H1 (cell line): ENCODE data around the gene DCTD. TPM values are rescaled to one million over a fixed set of nuclear protein-coding genes. Genes with fewer than 3 reads are reported as not detected.

ENCODE experiments used
- CTCF ChIA-PET: fragments of 300-600 bp; sonication (Branson Sonifier 250); formaldehyde crosslinking; loops from one replicate; lab custom pipeline; 2021; ENCODE audit not compliant: partially characterized antibody; lab: Charles Lee
- POLR2A ChIA-PET: fragments of 300-600 bp; sonication (Branson Sonifier 250); formaldehyde crosslinking; loops from one replicate; lab custom pipeline; 2021; ENCODE audit warnings: inconsistent platforms; ENCODE audit not compliant: partially characterized antibody; lab: Charles Lee
- DNase-seq, 2 experiments: peaks; one replicate each; pipeline versions ENCODE4 v3.0.0 to v3.0.0-alpha.2; 2010 to 2022; ENCODE audit warnings: low spot score in 2 of 2, low read depth in 1 of 2, mixed read lengths in 1 of 2
- FAIRE-seq: peaks from 2 replicates; lab custom pipeline; 2011; peaks lifted over from hg19 to GRCh38; lab: Jason Lieb, UNC
- H2AFZ ChIP-seq: 2 replicates; pipeline ENCODE4 v1.8.1; 2012; ENCODE audit warnings: low read length, inconsistent platforms
- H2AK5ac ChIP-seq: 2 replicates; pipeline ENCODE4 v1.6.1; 2013; ENCODE audit warnings: low read depth, low read length
- H2BK120ac ChIP-seq: replicated peaks from 2 replicates; pipeline ENCODE3; 2013; ENCODE audit warnings: low read depth, low read length, inconsistent platforms
- H2BK12ac ChIP-seq: 2 replicates; pipeline ENCODE4 v1.6.1; 2013; ENCODE audit warnings: low read depth, low read length
- H2BK15ac ChIP-seq: 2 replicates; pipeline ENCODE4 v1.6.1; 2013; ENCODE audit warnings: low read length
- H2BK20ac ChIP-seq: 2 replicates; pipeline ENCODE4 v1.6.1; 2013; ENCODE audit warnings: low read length
- H2BK5ac ChIP-seq: 2 replicates; pipeline ENCODE4 v1.6.1; 2013; ENCODE audit warnings: low read depth, low read length
- H3K14ac ChIP-seq: 2 replicates; pipeline ENCODE4 v1.6.1; 2013; ENCODE audit warnings: inconsistent platforms; ENCODE audit not compliant: insufficient read length
- H3K18ac ChIP-seq: 2 replicates; pipeline ENCODE4 v1.6.1; 2013; ENCODE audit warnings: low read length; ENCODE audit errors: extremely low read depth
- H3K23ac ChIP-seq: 2 replicates; pipeline ENCODE4 v1.6.1; 2013; ENCODE audit warnings: inconsistent platforms; ENCODE audit not compliant: insufficient read length
- H3K23me2 ChIP-seq: 2 replicates; pipeline ENCODE4 v1.6.1; 2013; ENCODE audit warnings: low read depth, low read length
- H3K27ac ChIP-seq: 2 replicates; pipeline ENCODE4 v1.6.1; 2011; ENCODE audit warnings: low read depth, low read length, inconsistent platforms
- H3K27me3 ChIP-seq, 4 experiments: replicated peaks in 1 of 4; 1 replicate in 1 of 4; 2 replicates in 3 of 4; pipeline versions ENCODE4 v1.6.1 to v1.8.1; 2011 to 2013; ENCODE audit warnings: low read length in 3 of 4, mild to moderate bottlenecking in 3 of 4, inconsistent platforms in 2 of 4, mixed read lengths in 2 of 4, moderate library complexity in 1 of 4; ENCODE audit not compliant: control insufficient read depth in 3 of 4, insufficient read depth in 3 of 4; ENCODE audit errors: extremely low read depth in 1 of 4
- H3K36me3 ChIP-seq, 4 experiments: 2 replicates each; pipeline versions ENCODE4 v1.6.1 to v1.8.1; 2011 to 2013; ENCODE audit warnings: mild to moderate bottlenecking in 4 of 4, low read length in 3 of 4, moderate library complexity in 2 of 4, control low read depth in 1 of 4, inconsistent platforms in 1 of 4; ENCODE audit not compliant: insufficient read depth in 4 of 4, control insufficient read depth in 2 of 4
- H3K4ac ChIP-seq: replicated peaks from 2 replicates; pipeline ENCODE3; 2013; ENCODE audit warnings: low read length, low read depth, mixed read lengths, inconsistent platforms; ENCODE audit not compliant: insufficient read length
- H3K4me1 ChIP-seq, 4 experiments: replicated peaks in 1 of 4; 1 replicate in 1 of 4; 2 replicates in 3 of 4; pipeline versions ENCODE4 v1.6.1 to v1.8.1; 2011 to 2013; ENCODE audit warnings: low read length in 3 of 4, inconsistent platforms in 2 of 4, mixed read lengths in 1 of 4; ENCODE audit not compliant: insufficient read depth in 4 of 4, control insufficient read depth in 3 of 4
- H3K4me2 ChIP-seq, 2 experiments: 2 replicates each; pipeline versions ENCODE4 v1.6.1 to v1.8.1; 2011 to 2013; ENCODE audit warnings: low read depth in 2 of 2, low read length in 2 of 2, control low read depth in 1 of 2, inconsistent platforms in 1 of 2, mild to moderate bottlenecking in 1 of 2; ENCODE audit not compliant: insufficient read depth in 1 of 2
- H3K4me3 ChIP-seq, 4 experiments: fragments of 200-600, 300-600 bp in 1 of 4; sonication (generic), shearing (Covaris generic), sonication (Bioruptor Twin) in 1 of 4; 2 replicates each; pipeline versions ENCODE4 v1.5.1 to v1.8.1; 2011 to 2016; ENCODE audit warnings: low read length in 4 of 4, low read depth in 3 of 4, control low read depth in 2 of 4, inconsistent platforms in 2 of 4, mild to moderate bottlenecking in 2 of 4, mixed read lengths in 1 of 4, moderate library complexity in 1 of 4; ENCODE audit not compliant: insufficient read depth in 2 of 4; ENCODE audit errors: extremely low read depth in 1 of 4
- H3K56ac ChIP-seq: replicated peaks from 2 replicates; pipeline ENCODE3; 2013; ENCODE audit warnings: low read depth, mild to moderate bottlenecking, mixed read lengths, low read length, inconsistent platforms; ENCODE audit not compliant: insufficient read length
- H3K79me1 ChIP-seq: 2 replicates; pipeline ENCODE4 v1.6.1; 2013; ENCODE audit warnings: low read depth, low read length, control low read depth
- H3K79me2 ChIP-seq, 2 experiments: 2 replicates each; pipeline versions ENCODE4 v1.6.1 to v1.8.1; 2012 to 2013; ENCODE audit warnings: low read length in 2 of 2, mild to moderate bottlenecking in 2 of 2, inconsistent platforms in 1 of 2; ENCODE audit not compliant: insufficient read depth in 2 of 2, control insufficient read depth in 1 of 2
- H3K9ac ChIP-seq, 4 experiments: replicated peaks in 1 of 4; 1 replicate in 1 of 4; 2 replicates in 3 of 4; pipeline versions ENCODE4 v1.6.1 to v1.8.1; 2011 to 2013; ENCODE audit warnings: low read depth in 3 of 4, low read length in 3 of 4, control low read depth in 2 of 4, mild to moderate bottlenecking in 2 of 4, moderate library complexity in 2 of 4, inconsistent platforms in 1 of 4; ENCODE audit errors: extremely low read depth in 1 of 4
- H3K9me3 ChIP-seq, 2 experiments: 2 replicates each; pipeline versions ENCODE4 v1.6.1 to v1.8.1; 2012 to 2013; ENCODE audit warnings: mild to moderate bottlenecking in 2 of 2, moderate library complexity in 2 of 2, control low read depth in 1 of 2, inconsistent platforms in 1 of 2, low read depth in 1 of 2, low read length in 1 of 2, mixed read lengths in 1 of 2; ENCODE audit not compliant: insufficient read depth in 2 of 2
- H4K20me1 ChIP-seq, 2 experiments: replicated peaks in 1 of 2; 2 replicates each; pipeline versions ENCODE3 to v1.8.1; 2011 to 2013; ENCODE audit warnings: inconsistent platforms in 2 of 2, low read length in 2 of 2, mild to moderate bottlenecking in 1 of 2; ENCODE audit not compliant: insufficient read depth in 2 of 2, control insufficient read depth in 1 of 2
- H4K5ac ChIP-seq: 2 replicates; pipeline ENCODE4 v1.6.1; 2013; ENCODE audit warnings: low read length, low read depth, mixed read lengths, inconsistent platforms; ENCODE audit not compliant: insufficient read length
- H4K8ac ChIP-seq: 2 replicates; pipeline ENCODE4 v1.8.0; 2013; ENCODE audit warnings: mild to moderate bottlenecking, moderate library complexity, low read length, inconsistent platforms; ENCODE audit not compliant: insufficient read depth; ENCODE audit errors: extremely low read depth
- H4K91ac ChIP-seq: replicated peaks from 2 replicates; pipeline ENCODE3; 2013; ENCODE audit warnings: low read length, mixed read lengths, inconsistent platforms; ENCODE audit not compliant: insufficient read length
- JUN ChIP-seq: IDR thresholded peaks from 2 replicates; pipeline ENCODE4 v1.6.1; 2011; ENCODE audit warnings: low read depth, mild to moderate bottlenecking, improper control_type of control experiment, low read length
- NRF1 ChIP-seq: IDR thresholded peaks from 2 replicates; pipeline ENCODE4 v1.6.1; 2011; ENCODE audit warnings: mild to moderate bottlenecking, low read depth, low read length, improper control_type of control experiment
- SP2 ChIP-seq: IDR thresholded peaks from 2 replicates; pipeline ENCODE4 v1.6.1; 2012; ENCODE audit warnings: mild to moderate bottlenecking, low read length, inconsistent platforms
- SRF ChIP-seq: IDR thresholded peaks from 2 replicates; pipeline ENCODE4 v1.6.1; 2011; ENCODE audit warnings: mild to moderate bottlenecking, low read depth, low read length, moderate library complexity
- SUZ12 ChIP-seq: fragments of 200-600 bp; sonication (generic); IDR thresholded peaks from 2 replicates; pipeline ENCODE4 v1.6.1; 2012; ENCODE audit warnings: mild to moderate bottlenecking, inconsistent platforms, low read length, moderate library complexity, mixed read lengths
- TAF1 ChIP-seq: IDR thresholded peaks from 2 replicates; pipeline ENCODE4 v1.6.1; 2011; ENCODE audit warnings: mild to moderate bottlenecking, low read depth, low read length
- TCF12 ChIP-seq: IDR thresholded peaks from 2 replicates; pipeline ENCODE4 v1.6.1; 2011; ENCODE audit warnings: low read depth, mild to moderate bottlenecking, low read length
- TEAD4 ChIP-seq: IDR thresholded peaks from 2 replicates; pipeline ENCODE4 v1.6.1; 2012; ENCODE audit warnings: low read depth, low read length, inconsistent platforms, mixed read lengths
- WGBS, 2 experiments: shearing (Covaris generic) in 1 of 2; methylation state at CpG; one replicate each; pipeline versions ENCODE4 v1.1.6 to v1.1.7; 2013 to 2015; ENCODE audit warnings: low lambda C conversion rate in 2 of 2, mixed read lengths in 2 of 2, inconsistent platforms in 1 of 2, low coverage in 1 of 2, missing lambda C conversion rate in 1 of 2; ENCODE audit not compliant: insufficient replicate concordance in 2 of 2, insufficient coverage in 1 of 2, insufficient read length in 1 of 2; ENCODE audit errors: extremely low coverage in 1 of 2, missing lambda C conversion rate in 1 of 2; 5-methylcytosine and 5-hydroxymethylcytosine counted together
- polyA plus RNA-seq, 7 experiments: library from polyadenylated mRNA; depleted of rRNA in 3 of 7; stranded (reverse) in 5 of 7; unstranded in 2 of 7; fragments of >200 nt in 5 of 7; fragments of 200-250 nt in 2 of 7; gene quantifications; 1 replicate in 5 of 7; 2 replicates in 1 of 7; 4 replicates in 1 of 7; pipeline versions ENCODE4 v1.2.1 to v1.2.3, GENCODE V29; 2011 to 2013; ENCODE audit warnings: missing spikeins in 2 of 7, mixed read lengths in 2 of 7
- total RNA-seq: library from RNA; stranded (reverse); fragmentation: NEBNext Ultra II Directional; extraction: Animal tissue kit (Norgen Biotek cat#: 25700); gene quantifications from 2 replicates; pipeline ENCODE4 v1.2.1, GENCODE V29; 2021

Gene DCTD
- total and polyA plus RNA-seq, 2 of the 8 experiments (the other 6 are each of a cell fraction or from before 2014, with no cell fraction given), result 60.2 to 69.5 TPM

- Histone ChIP-seq H2BK20ac (no peak overlapping the region), H3K79me1 (no peaks in the 10 kb centered on the region), H2BK12ac (no peak overlapping the region), H3K4me2 (no peak overlapping the region), H2BK15ac (no peak overlapping the region), H3K9me3 (no peaks in the 10 kb centered on the region), H3K9ac (no peak overlapping the region), H3K18ac (no peak overlapping the region), H3K14ac (no peak overlapping the region), H4K20me1 (no peaks in the 10 kb centered on the region), H2BK5ac (no peak overlapping the region), H3K4me1 (peaks cover 0 to 3% (median 0%) of the 10 kb centered on the region in 4 experiments; a peak in 1 of 7 replicates), H3K4ac (no peak overlapping the region), H3K23me2 (no peaks in the 10 kb centered on the region), H4K5ac (no peak overlapping the region), H4K8ac (no peak overlapping the region), H3K27ac (no peak overlapping the region), H3K56ac (no peak overlapping the region), H2BK120ac (no peak overlapping the region), H3K79me2 (no peaks in the 10 kb centered on the region), H3K36me3 (no peaks in the 10 kb centered on the region), H3K27me3 (no peaks in the 10 kb centered on the region), H2AK5ac (no peak overlapping the region), H3K4me3 (no peak overlapping the region), H3K23ac (no peak overlapping the region), H4K91ac (no peak overlapping the region), H2AFZ (no peak overlapping the region)
- FAIRE-seq (no peak), DNase-seq (no peak)
- TF ChIP-seq TAF1, result no peak
- no peak for TF ChIP-seq SP2
- no peak for TF ChIP-seq JUN
- TF ChIP-seq SUZ12, result no peak
- TF ChIP-seq TCF12, result no peak
- TF ChIP-seq SRF, result no peak
- no peak for TF ChIP-seq NRF1
- TF ChIP-seq TEAD4, result no peak
- whole genome bisulfite sequencing, 2 experiments, result 94% methylated on average over 6 of the region's 6 CpGs; no CpG with 5 or more reads in 1 of the 2 experiments
- POLR2A ChIA-PET, result no interaction called here
- CTCF ChIA-PET, result interaction anchor here (0.7 to 2.4 kb wide), 5 partner anchors 8 to 331 kb away, joined by 3 to 7 read pairs (median 3); no protein-coding TSS in a partner anchor
Measured at GRCh38 chr4:182930889-182931288, 13.7 kb upstream of the DCTD start.
